DOHH2 (cell line): ENCODE data around the gene MYO18A.

Experiments
- CTCF ChIP-seq: fragments of 200-600 bp; sonication (generic); IDR thresholded peaks from one replicate; pipeline ENCODE4 v1.5.1; 2014; ENCODE audit warnings: antibody characterized with exemption, mild to moderate bottlenecking, low read depth, low read length; ENCODE audit not compliant: poor library complexity, severe bottlenecking
- EZH2phosphoT487 ChIP-seq: fragments of 200-600 bp; sonication (generic); IDR thresholded peaks from 2 replicates; pipeline ENCODE4 v1.6.1; 2017; ENCODE audit warnings: borderline replicate concordance, mild to moderate bottlenecking, antibody characterized with exemption, low read length, moderate library complexity, mixed read lengths

- TF ChIP-seq CTCF (no peak), EZH2phosphoT487 (no peak)
Observed at GRCh38 chr17:29148257-29148789, 31.9 kb downstream of the MYO18A start.
